ENCODE results near the gene HDAC1.

- no peak for TF ChIP-seq SUZ12 (IDR thresholded peaks at IDR 0.05; ENCODE audit: extremely low read depth, insufficient read depth, insufficient read length)
- no peak for TF ChIP-seq YY1 (IDR thresholded peaks at IDR 0.05; ENCODE audit: insufficient read depth, insufficient read length)
Observed at GRCh38 chr1:32255072-32256071, 36.5 kb upstream of the HDAC1 start.

Data from NT2/D1 (cell line).